GM19099 (cell line): ENCODE measurements around the gene PRRC2A.

Source experiments
- POLR2A ChIP-seq: IDR thresholded peaks from 3 replicates; pipeline ENCODE4 v1.6.1; 2011; ENCODE audit warnings: low read depth; ENCODE audit not compliant: insufficient read length; ENCODE audit errors: extremely low read depth

PRRC2A gene

GRCh38 chr6:31620586-31621319 is at the start of gene PRRC2A:
Gene PRRC2A (plus strand): TSS chr6:31620715. CDS start chr6:31622790, 2,075 bp downstream.
- TF ChIP-seq POLR2A = peak; percentile 69

GRCh38 chr6:31572041-31572911 is 48.2 kb upstream of the PRRC2A start, which contains the start of gene LTA:
Gene LTA (plus strand): TSS chr6:31572289. CDS start chr6:31572743, 454 bp downstream.
- peak; percentile 94 for TF ChIP-seq POLR2A

GRCh38 chr6:31573239-31574105 is 47.0 kb upstream of the PRRC2A start:
- TF ChIP-seq POLR2A = no peak

- TF ChIP-seq POLR2A = peak; percentile 7
Observed at GRCh38 chr6:31574106-31575061, 46.1 kb upstream of the PRRC2A start.

- TF ChIP-seq POLR2A = peak; percentile 100
Observed at GRCh38 chr6:31575335-31575901, 45.1 kb upstream of the PRRC2A start, which contains the start of gene TNF. Gene TNF (plus strand): TSS chr6:31575565. CDS start chr6:31575742, 177 bp downstream.

- TF ChIP-seq POLR2A = no peak
Observed at GRCh38 chr6:31575952-31576685, 44.4 kb upstream of the PRRC2A start.

GRCh38 chr6:31576897-31577578 is 43.5 kb upstream of the PRRC2A start:
- peak; percentile 62 for TF ChIP-seq POLR2A

- TF ChIP-seq POLR2A = peak; percentile 29
Observed at GRCh38 chr6:31577579-31577966, 42.9 kb upstream of the PRRC2A start.

- peak; percentile 57 for TF ChIP-seq POLR2A
Observed at GRCh38 chr6:31578184-31579118, 42.1 kb upstream of the PRRC2A start.

GRCh38 chr6:31579119-31579505 is 41.4 kb upstream of the PRRC2A start:
- no peak for TF ChIP-seq POLR2A

- TF ChIP-seq POLR2A = peak; percentile 33
Observed at GRCh38 chr6:31579546-31580437, 40.7 kb upstream of the PRRC2A start.

- no peak for TF ChIP-seq POLR2A
Observed at GRCh38 chr6:31580438-31580740, 40.1 kb upstream of the PRRC2A start.
